ENCODE measurements around the gene VMAC. TPM values are rescaled to one million over a fixed set of nuclear protein-coding genes. Genes with fewer than 3 reads are reported as not detected.

The VMAC gene
- total RNA-seq, 1 donor from 2014 or later: 3.9 TPM

DNA sequence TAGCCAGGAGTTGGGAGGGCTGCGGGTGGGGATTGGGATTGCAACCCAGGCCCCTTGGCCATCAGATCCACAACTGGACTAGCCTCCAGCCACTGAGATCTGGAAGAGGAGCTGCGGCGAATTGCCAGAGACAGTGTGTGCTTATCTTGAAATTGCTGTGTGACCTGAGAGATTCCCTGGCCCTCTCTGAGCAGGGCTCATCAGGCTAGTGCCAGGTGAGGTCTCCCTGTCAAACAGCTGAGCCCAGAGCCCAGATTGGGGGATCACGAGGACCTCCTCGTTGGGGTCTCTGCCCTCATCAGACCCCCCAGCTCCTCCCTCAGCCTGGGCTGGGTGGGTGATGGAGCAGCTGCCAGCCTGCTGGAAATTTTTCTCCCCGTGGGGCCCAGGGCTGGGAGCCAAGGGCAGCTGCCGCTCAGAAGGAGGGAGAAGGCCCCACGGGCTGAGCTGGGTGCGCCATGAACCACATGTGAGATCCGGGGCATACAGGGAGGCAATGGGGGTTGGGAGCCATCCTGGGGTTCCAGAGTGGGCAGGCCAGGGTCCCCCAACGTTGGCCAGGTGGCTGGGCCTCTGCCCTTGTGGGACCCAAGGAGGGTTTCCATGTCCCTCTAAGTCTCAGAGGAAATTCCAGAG, 41.5 kb upstream of the VMAC start:
- Histone ChIP-seq H3K9me3 (ENCODE audit: insufficient read depth, low read depth, low read length) (no peaks in the 10 kb centered on the region), H3K9ac (ENCODE audit: low read length) (no peak overlapping the region), H3K4me1 (ENCODE audit: insufficient read depth, low read length) (no peaks in the 10 kb centered on the region), H3K27me3 (ENCODE audit: insufficient read depth, low read length) (peaks cover 4% of the 10 kb centered on the region), H3K4me2 (ENCODE audit: low read length) (no peak overlapping the region), H3K79me2 (ENCODE audit: insufficient read depth, low read length) (no peaks in the 10 kb centered on the region), H3K36me3 (ENCODE audit: insufficient read depth, low read length) (no peaks in the 10 kb centered on the region), H4K20me1 (ENCODE audit: insufficient read depth, low read length) (no peaks in the 10 kb centered on the region), H2AFZ (ENCODE audit: low read depth, low read length) (no peak overlapping the region), H3K4me3 (ENCODE audit: insufficient read depth, low read depth, low read length) (no peak overlapping the region), H3K27ac (ENCODE audit: low read depth, low read length) (no peak overlapping the region)
- Mint-ChIP-seq H3K4me3 (ENCODE audit: unreplicated experiment) (no peak overlapping the region), H3K9me3 (ENCODE audit: unreplicated experiment) (no peaks in the 10 kb centered on the region), H3K27me3 (ENCODE audit: low read depth, unreplicated experiment) (peaks cover 44% of the 10 kb centered on the region), H3K4me1 (ENCODE audit: low read depth, unreplicated experiment) (peaks cover 6% of the 10 kb centered on the region), H3K27ac (ENCODE audit: unreplicated experiment) (no peak overlapping the region), H3K36me3 (ENCODE audit: low read depth, unreplicated experiment) (no peaks in the 10 kb centered on the region)
- FAIRE-seq: no peak
- TF ChIP-seq EZH2 (IDR thresholded peaks at IDR 0.05; ENCODE audit: insufficient read depth, low read length): no peak
- TF ChIP-seq, protein P1, sequence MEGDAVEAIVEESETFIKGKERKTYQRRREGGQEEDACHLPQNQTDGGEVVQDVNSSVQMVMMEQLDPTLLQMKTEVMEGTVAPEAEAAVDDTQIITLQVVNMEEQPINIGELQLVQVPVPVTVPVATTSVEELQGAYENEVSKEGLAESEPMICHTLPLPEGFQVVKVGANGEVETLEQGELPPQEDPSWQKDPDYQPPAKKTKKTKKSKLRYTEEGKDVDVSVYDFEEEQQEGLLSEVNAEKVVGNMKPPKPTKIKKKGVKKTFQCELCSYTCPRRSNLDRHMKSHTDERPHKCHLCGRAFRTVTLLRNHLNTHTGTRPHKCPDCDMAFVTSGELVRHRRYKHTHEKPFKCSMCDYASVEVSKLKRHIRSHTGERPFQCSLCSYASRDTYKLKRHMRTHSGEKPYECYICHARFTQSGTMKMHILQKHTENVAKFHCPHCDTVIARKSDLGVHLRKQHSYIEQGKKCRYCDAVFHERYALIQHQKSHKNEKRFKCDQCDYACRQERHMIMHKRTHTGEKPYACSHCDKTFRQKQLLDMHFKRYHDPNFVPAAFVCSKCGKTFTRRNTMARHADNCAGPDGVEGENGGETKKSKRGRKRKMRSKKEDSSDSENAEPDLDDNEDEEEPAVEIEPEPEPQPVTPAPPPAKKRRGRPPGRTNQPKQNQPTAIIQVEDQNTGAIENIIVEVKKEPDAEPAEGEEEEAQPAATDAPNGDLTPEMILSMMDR (IDR thresholded peaks at IDR 0.05; ENCODE audit: insufficient read depth, low read depth, low read length): no peak
- no peak for DNase-seq (ENCODE audit: low read depth)

DNA sequence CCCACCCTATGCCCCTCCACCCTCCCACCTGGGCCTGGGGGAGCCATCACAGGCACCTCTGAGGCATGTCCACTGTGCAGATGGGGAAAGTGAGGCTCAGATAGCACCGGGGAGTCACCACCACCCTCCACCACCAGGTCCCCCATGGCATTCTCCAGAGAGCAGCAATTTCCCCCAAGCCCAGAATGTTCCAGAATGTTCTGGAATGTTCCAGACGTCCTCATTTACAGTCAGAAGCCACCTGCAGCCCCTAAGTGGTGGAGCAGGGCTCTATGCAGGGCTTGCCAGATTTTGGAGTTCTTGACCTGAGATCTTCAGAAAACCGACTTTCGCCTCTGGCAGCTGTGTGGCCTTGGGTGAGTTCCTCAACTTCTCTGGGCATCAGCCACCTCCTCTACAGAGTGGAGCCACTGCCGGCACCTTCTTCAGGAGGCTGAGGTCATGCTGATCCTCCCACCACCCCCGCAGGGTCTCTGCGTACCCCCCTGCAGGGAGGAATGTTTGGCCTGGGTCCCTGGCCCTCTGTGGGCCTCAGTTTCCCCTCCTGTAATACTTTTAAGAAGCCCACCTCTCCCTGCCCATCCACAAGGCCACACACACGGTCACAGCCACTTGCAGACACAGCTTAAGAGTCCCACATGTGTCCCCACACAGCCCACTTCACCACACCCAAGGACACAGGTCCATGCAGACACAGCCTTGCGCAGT, 40.5 kb upstream of the VMAC start:
- no peaks in the 10 kb centered on the region for H3K9me3 Mint-ChIP-seq (ENCODE audit: unreplicated experiment)
- no peaks in the 10 kb centered on the region for H3K36me3 Mint-ChIP-seq (ENCODE audit: low read depth, unreplicated experiment)

More for the DNA sequence above, 40.5 kb upstream of the VMAC start:
- H3K27ac Mint-ChIP-seq (ENCODE audit: unreplicated experiment): no peak overlapping the region
- H3K27me3 ChIP-seq (ENCODE audit: insufficient read depth, low read length): peaks cover 4% of the 10 kb centered on the region
- FAIRE-seq (no peak), DNase-seq (ENCODE audit: low read depth) (no peak)
- TF ChIP-seq, protein P1 (IDR thresholded peaks at IDR 0.05; ENCODE audit: insufficient read depth, low read depth, low read length): no peak
- TF ChIP-seq EZH2 (IDR thresholded peaks at IDR 0.05; ENCODE audit: insufficient read depth, low read length): no peak
- H3K79me2 ChIP-seq (ENCODE audit: insufficient read depth, low read length): no peaks in the 10 kb centered on the region
- H3K9ac ChIP-seq (ENCODE audit: low read length): no peak overlapping the region
- H3K27me3 Mint-ChIP-seq (ENCODE audit: low read depth, unreplicated experiment): peaks cover 45% of the 10 kb centered on the region
- no peaks in the 10 kb centered on the region for H3K9me3 ChIP-seq (ENCODE audit: insufficient read depth, low read depth, low read length)
- no peaks in the 10 kb centered on the region for H3K4me1 ChIP-seq (ENCODE audit: insufficient read depth, low read length)
- H2AFZ ChIP-seq (ENCODE audit: low read depth, low read length): no peak overlapping the region
- H3K27ac ChIP-seq (ENCODE audit: low read depth, low read length): no peak overlapping the region
- H3K4me3 Mint-ChIP-seq (ENCODE audit: unreplicated experiment): no peak overlapping the region
- no peaks in the 10 kb centered on the region for H4K20me1 ChIP-seq (ENCODE audit: insufficient read depth, low read length)
- no peak overlapping the region for H3K4me2 ChIP-seq (ENCODE audit: low read length)
- peaks cover 6% of the 10 kb centered on the region for H3K4me1 Mint-ChIP-seq (ENCODE audit: low read depth, unreplicated experiment)
- H3K36me3 ChIP-seq (ENCODE audit: insufficient read depth, low read length): no peaks in the 10 kb centered on the region
- no peak overlapping the region for H3K4me3 ChIP-seq (ENCODE audit: insufficient read depth, low read depth, low read length)
